GM20431 (cell line): ENCODE measurements around the gene ARG1.

Experiments used
- in situ Hi-C: fragments of 300-500 bp; cut with MseI, MboI; formaldehyde crosslinking; loops from one replicate; pipeline ENCODE4 v1.15.0; 2020; ENCODE audit warnings: low sequenced_read_pairs; ENCODE audit not compliant: unreplicated experiment

ARG1 gene

DNA sequence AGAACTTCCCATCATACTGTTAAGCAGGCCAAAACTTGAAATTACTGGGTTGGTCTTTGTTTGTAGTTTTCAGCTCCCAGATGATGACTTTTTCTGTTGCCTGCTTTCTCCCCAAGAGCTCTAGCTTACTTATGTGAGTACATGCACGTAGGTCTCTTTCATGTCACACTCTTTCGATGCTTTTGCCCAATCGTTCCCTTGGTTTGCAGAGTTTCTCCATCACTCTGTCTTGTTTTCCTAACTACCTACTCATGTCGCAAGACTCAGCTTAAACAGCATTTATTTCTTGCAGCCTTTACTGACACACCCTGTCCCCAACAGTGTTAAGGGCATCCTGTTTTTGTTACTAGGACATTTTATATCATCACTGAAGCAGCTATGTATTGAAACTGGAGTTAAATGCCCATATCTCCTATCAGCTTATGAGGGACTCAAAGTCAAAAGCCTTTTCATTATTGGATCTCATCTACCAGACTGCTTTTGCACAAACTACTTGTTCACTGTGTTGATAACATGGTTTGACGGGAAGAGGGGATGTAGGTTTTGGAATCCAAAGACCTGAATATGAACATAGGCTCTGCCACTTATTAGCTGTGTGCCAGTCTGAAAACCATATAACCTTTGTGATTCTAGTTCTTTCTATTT, 2.9 kb downstream of the ARG1 start:
- in situ Hi-C loops: no loop called here

DNA sequence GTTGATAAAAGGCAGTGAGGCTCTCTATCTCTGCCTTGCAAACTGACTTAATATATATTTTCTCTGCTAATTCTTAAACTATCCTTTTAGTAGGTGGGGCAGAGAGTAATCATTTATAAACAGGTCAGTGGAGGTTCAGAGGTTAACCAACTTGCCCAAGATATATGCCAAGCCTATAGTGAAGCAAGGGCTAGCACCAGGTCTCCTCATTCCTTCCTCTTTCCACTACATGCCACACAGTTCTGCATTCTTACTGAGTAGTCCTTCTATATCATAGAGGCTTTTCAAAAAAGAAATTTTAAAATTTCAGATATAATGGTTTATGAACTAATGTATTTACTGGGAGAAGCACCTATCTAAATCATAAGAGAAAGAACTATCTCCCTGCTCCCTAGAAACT, 8.5 kb downstream of the ARG1 start:
- in situ Hi-C loops: no loop called here

DNA sequence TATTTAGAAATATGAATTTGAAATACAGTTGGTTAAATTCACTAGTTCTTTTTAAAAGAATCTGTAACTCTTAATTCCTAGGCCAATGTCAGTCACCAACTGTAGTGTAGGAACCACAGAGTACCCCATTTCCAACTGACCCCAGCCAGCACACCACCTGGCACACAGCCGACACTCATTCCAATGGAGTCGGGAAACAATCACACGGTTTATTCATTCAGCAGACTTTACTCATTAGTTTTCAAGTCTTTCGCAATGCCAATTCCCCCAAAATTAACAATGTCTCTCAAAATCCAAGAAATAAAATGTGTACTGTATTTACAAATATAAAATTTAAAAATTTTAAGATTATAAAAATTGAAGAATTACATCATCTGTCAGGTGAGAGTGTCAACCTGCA, 13.5 kb downstream of the ARG1 start:
- in situ Hi-C loops: no loop called here

DNA sequence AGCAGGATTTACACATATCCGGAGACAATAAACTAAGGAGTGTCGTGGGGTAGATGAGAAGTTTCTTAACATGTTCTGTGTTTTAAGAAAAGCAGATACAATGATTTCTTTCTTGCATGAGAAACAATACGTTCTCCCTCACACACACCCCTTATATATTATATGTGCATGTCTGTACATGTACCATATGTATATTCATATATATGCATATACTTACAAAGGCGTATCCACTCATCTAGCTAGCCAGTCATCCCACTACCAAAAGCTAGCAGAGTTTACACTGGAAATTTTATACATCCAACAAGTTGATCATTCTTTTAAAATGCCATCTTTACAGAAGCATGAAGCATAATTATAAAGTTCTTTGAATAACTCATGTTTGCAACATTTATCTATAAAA, 14.9 kb downstream of the ARG1 start:
- in situ Hi-C loops: no loop called here

DNA sequence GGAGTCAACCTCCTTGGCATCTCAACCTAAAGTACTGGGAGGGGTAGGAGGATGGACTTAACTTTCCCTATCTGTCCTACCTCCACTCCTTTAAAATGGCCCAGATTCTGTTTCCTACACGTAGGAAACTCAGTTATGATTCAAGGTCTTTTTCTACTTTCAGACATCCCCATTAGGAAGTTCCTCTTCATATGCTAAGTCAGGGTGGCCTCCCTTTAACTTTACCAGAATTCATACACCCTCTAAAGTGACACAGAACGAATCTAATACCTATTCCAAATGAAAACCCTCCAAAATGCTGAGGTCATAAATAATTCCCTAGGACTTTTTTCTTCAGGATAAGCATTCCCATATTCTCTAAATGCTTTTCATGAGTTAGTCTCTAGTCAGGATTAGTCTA, 15.6 kb downstream of the ARG1 start:
- in situ Hi-C loops: no loop called here

DNA sequence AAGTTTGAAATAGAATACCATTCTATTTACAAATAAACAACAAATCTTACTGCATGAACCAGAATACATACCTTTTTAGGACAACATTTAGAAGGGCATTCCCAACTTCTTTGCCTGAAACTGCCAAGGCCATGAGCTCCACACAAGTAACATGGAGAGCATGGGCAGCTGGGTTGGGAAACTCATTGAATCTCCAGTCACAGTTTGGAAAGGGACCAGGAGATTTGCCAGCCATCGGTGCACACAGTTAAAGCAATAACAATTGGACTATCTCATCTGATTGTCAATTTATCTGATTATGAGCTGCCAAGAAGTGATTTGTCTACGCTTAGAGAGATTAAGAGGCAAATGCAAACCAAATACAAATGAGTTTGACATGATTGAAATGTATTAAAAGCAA, 19.9 kb downstream of the ARG1 start:
- in situ Hi-C loops: no loop called here

DNA sequence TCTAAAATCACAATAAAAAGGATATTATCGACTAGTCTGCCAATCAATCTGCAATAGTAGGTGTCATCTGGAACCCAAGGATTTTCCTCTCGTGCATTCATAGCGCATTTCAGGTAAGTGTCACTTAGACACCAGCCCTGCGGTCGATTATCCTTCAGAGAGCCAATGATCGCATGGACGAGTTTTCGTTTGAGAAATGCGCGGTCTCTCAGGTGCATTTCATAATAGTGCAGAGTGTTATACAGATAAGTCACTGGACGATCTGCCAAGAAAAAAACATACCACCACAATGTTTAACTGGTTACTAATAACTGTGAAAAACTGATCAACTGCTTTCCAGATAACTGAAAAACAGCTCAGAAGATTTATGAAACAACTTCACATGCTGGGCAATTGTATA, 21.0 kb downstream of the ARG1 start:
- in situ Hi-C loops: no loop called here

DNA sequence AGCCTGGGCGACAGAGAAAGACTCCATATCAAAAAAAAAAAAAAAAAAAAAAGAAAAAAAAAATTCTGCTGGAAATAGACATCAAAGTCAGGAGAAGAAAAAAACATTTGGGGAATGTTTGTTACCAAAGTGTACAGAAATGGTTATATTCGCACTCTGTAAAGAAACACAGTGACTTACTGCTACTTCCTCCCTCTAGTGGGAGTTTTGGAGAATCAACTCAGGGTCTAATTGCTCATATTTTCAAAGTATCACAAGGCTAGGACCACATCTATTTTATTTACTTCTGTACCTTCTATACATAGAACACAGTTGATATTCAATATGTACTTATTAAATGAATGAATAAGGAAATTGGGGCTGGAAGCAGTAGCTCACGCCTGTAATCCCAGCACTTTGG, 24.4 kb downstream of the ARG1 start:
- in situ Hi-C loops: no loop called here

DNA sequence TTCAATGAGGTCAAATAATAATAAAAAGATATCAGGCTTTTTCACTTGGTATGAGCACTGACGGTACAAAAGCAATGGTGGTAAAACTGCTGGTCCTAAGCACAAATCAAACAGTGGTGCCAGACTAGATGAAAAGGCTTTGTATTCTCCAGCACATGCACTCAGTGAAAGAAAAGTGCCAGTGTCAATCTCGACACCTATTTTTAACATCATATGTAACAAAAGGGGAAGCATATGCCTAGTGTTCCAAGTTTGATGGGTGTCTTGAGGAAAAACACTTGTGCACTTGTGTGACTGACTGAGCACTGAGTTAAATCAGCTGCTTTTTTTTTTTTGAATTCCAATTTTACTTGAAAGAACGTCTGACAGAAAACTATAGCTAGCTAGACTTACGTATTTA, 27.7 kb downstream of the ARG1 start:
- in situ Hi-C loops: no loop called here

DNA sequence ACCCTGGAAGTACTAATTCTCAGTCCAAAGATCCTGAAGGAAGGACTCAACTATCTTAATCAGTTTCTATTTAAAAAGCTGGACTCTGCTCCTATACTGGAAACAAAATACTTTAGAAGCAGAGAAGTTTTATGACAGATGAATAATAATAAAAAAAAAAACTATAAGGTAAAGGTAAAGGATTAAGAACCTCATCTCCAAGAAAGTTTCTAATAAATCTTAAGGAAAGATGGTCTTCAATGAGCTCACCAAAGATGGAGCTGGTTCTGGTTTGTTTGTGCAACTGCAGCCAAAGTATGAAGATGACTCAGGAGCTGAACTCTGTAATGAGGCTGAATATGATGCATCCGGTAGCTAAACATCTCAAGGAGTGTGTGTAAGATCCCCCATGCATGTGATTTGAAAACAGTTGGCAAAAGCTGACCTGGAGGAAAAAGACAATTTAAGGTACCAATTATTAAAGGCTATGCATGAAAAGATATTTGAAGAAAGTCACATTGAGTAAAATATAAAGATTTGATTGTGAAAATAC, 29.8 kb downstream of the ARG1 start:
- in situ Hi-C loops: no loop called here

DNA sequence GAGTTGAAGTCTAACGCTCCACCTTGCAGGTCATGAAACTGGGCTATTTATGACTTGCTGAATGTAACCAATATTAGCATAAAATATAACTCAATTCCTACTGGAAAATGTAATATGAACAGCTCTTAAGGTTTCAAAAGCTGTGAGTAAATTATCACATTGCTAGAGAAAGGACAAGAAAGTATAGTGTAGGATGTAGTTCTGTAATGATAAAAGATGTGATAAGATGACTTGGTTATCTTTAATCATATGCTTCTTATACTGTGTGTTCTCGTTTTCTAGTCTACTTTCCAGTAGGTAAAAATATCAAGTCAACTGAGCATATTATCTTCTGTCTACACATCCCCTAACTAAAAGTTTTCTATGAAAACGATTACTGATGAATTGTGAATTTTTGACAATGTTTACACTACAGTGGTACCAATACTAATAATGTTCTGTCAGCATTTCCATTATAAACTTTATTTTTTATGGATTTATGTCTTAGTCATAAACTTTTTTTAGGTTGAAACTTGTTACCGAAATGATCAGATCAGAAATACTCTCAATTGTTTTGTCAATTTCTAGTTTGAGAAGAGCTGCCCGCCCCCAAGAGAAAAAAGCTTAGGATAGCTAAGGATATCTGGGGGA, 40.4 kb downstream of the ARG1 start:
- in situ Hi-C loops: no loop called here

DNA sequence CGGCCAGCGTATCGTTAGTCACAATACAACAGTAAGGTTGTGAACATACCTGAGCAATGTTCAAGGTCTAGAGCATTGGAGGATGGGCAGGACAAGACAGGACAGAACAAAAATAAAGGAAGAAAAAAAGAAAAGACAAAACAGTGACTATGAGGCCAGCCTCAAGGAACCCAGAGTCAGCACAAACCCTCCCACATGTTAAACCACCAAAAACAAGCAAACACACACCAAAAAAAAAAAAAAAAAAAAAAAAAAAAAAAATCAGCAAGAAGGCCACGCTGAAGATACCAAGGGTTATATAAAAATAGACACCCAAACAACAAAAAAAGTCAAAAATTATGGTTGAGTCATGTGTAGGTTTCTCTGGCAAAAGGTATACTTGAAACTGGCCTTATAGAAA, 42.2 kb downstream of the ARG1 start:
- in situ Hi-C loops: no loop called here

DNA sequence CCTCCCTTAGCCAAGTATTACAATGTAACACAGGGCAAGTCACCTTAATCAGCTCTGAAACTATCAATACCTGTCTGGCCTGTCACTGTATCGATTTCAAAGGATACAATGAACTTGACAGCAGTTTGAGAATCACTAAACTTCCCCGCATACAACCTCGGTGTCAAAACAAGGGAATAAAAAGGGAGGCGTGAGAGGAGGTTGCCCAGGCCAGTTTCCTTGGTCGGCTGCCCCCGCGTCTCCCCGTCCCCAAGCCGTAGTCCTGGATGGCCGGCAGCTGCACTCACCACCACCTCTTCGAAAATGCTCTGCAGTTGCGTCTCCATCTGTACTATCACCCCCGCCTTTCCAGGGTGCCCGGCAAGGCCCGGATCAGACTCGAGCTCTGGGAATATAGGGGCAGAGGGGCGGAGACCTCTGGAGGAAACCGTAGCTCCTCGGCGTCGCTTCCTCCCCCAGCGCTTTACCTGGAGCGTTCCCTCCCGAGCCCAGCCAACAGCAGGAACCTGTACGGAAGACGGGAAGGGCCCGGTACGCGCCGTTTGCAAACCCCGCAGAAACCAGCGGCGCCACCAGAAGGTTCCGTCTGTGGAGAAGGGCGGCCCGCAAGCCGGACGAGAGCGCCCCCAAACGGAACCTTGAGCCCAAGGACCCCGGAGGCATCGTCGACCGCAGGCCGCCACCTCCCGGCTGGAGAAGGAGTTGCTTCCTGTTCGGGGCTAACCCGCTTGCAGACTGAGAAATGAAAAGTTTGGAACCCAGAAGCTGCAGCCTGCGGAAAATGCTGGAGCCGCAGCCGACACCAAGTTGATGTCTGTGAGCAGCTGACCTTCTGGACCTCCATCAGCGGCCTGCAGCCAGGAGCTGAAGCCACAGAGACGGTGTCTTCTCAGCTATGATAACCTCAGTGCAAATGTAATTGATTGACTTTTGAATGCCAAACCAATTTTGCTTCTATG, 55.0 kb downstream of the ARG1 start, which contains the start of gene MED23:
TSS of gene MED23 (minus strand) at position 519 of the 959 bp plus-strand sequence. CDS start at position 326, 193 bp downstream.
- in situ Hi-C loops: no loop called here

DNA sequence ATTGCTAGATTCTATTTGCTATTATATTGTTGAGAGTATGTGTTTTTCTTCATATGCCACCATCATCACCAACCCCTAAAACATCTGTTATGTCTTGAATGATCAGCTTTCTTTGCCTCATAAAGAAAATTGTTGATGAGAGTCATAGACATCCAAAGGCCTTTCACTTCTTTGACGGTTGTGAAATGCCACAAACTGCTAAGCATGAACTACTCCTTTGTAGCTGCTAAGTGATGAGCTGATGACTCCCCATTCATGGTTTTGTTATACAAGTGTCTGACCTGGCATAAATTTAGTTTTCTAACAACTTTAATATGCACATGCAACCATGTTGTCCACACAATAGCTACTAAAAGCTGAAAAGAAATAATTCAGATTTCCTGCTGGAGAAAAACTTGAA, 55.7 kb downstream of the ARG1 start:
- in situ Hi-C loops: no loop called here

DNA sequence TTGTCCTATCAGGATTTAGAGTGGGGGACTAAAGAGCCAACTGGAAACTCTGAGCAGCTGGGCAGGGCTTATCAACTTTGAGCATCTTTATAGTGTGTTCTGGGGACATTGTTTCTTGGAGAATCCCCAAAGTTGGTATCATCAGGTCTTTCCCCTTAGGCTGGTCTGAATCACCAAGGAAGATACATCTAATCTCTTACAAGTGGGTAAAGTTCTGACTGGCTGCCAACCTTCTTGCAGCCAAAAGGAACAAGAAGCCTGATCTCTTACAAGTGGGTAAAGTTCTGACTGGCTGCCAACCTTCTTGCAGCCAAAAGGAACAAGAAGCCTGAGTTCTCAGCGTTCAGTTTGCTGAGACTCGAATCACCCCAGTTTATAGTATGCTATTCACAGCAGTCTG, 56.6 kb downstream of the ARG1 start:
- in situ Hi-C loops: no loop called here

DNA sequence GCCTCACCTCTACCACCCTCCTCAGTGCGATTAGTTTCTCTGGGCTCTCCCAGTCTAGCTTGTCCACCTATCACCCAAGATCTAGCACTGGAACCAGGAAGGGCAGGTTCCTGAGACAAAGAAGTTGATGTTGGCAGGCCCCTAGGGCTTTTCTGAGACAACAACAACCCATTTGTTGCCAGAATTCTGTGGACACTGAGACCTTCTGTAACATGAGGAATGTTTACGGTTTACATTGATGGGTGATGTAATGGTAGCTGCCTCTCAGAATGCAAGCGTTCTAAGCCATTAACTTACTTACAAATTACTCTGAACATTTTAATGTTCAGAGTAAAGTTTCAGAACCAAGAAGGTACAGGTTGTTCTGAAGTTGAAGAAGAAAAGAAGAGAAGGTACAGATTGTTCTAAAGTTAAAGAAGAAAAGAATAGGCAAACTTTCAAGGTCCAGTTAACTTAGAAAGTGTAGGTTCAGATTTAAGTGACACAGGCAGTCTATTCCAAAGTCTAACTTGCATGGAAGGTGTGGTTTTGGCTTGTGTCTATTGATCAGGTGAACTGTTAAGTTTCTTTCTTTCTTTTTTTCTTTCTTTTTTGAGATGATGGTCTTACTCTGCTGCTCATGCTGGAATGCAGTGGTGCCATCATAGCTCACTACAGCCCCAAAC, 58.7 kb downstream of the ARG1 start:
- in situ Hi-C loops: no loop called here
